GM18498 (cell line): ENCODE measurements around the gene TMIE.

ENCODE experiments used
- ATAC-seq: cut with Tn5 transposase; IDR thresholded peaks from one replicate; pipeline ENCODE4 v1.9.1; 2021; ENCODE audit warnings: mild to moderate bottlenecking, moderate library complexity; ENCODE audit not compliant: unreplicated experiment

The TMIE gene

GRCh38 chr3:46668591-46668990 lies 32.6 kb upstream of the TMIE start:
- ATAC-seq: no peak

GRCh38 chr3:46669191-46669999 lies 31.8 kb upstream of the TMIE start:
- ATAC-seq: no peak

GRCh38 chr3:46670000-46670890 lies 30.9 kb upstream of the TMIE start:
- no peak for ATAC-seq

GRCh38 chr3:46670891-46671427 lies 30.2 kb upstream of the TMIE start:
- no peak for ATAC-seq

- no peak for ATAC-seq
Observed at GRCh38 chr3:46671541-46672348, 29.4 kb upstream of the TMIE start.

- no peak for ATAC-seq
Observed at GRCh38 chr3:46672349-46672695, 28.9 kb upstream of the TMIE start.

- ATAC-seq: no peak
Observed at GRCh38 chr3:46673151-46674030, 27.8 kb upstream of the TMIE start.

GRCh38 chr3:46674031-46674845 lies 27.0 kb upstream of the TMIE start:
- no peak for ATAC-seq

- no peak for ATAC-seq
Observed at GRCh38 chr3:46675426-46675825, 25.8 kb upstream of the TMIE start.

- no peak for ATAC-seq
Observed at GRCh38 chr3:46675843-46676567, 25.2 kb upstream of the TMIE start.

- no peak for ATAC-seq
Observed at GRCh38 chr3:46676601-46677410, 24.4 kb upstream of the TMIE start.

GRCh38 chr3:46677411-46677726 lies 23.8 kb upstream of the TMIE start:
- no peak for ATAC-seq

- ATAC-seq: no peak
Observed at GRCh38 chr3:46678280-46678679, 22.9 kb upstream of the TMIE start.

- no peak for ATAC-seq
Observed at GRCh38 chr3:46679681-46680080, 21.5 kb upstream of the TMIE start.

- no peak for ATAC-seq
Observed at GRCh38 chr3:46680298-46680826, 20.8 kb upstream of the TMIE start.

GRCh38 chr3:46681387-46681786 lies 19.8 kb upstream of the TMIE start:
- ATAC-seq: no peak

GRCh38 chr3:46681856-46682540 lies 19.2 kb upstream of the TMIE start:
- no peak for ATAC-seq
